HEK293T (cell line): ENCODE measurements around the gene GPR18.

Experiments used
- BHLHE40 ChIP-seq: fragments of 450-650 bp; IDR thresholded peaks from 2 replicates; pipeline ENCODE4 v1.6.1; 2016; ENCODE audit warnings: mild to moderate bottlenecking, moderate library complexity, borderline replicate concordance
- ELF4 ChIP-seq: fragments of 450-650 bp; IDR thresholded peaks from 2 replicates; pipeline ENCODE4 v1.6.1; 2017; ENCODE audit warnings: antibody characterized with exemption
- FOXA1 ChIP-seq: fragments of 450-650 bp; IDR thresholded peaks from 2 replicates; pipeline ENCODE4 v1.6.1; 2016; ENCODE audit warnings: mild to moderate bottlenecking
- FOXK2 ChIP-seq: fragments of 450-650 bp; IDR thresholded peaks from 2 replicates; pipeline ENCODE4 v1.6.1; 2016; ENCODE audit warnings: mild to moderate bottlenecking
- L3MBTL2 ChIP-seq: fragments of 450-650 bp; conservative IDR thresholded peaks from 2 replicates; pipeline ENCODE4 v1.6.1; 2016; ENCODE audit warnings: mild to moderate bottlenecking
- TARDBP ChIP-seq: fragments of 450-650 bp; IDR thresholded peaks from 2 replicates; pipeline ENCODE4 v1.6.1; 2016

DNA sequence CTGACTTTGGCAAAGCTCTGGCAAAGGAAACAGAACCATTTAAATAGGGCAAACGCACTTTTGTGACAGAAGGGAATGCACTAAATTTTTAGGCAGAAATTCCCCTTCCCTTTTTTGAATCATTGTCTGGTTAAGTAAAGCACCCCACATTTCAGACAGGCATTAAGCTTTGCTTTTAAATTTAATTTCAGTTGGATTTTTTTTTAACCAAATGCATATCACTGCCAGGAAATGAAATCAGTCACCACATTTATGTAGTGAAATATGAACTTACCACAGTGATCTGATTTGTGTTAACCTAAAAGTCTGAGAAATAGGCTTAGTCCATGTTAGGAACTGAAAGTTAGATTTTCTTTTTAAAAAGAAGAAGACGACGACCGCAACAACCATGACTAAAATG, 38.2 kb upstream of the GPR18 start:
- TF ChIP-seq FOXA1 (no peak), ELF4 (no peak), BHLHE40 (no peak), FOXK2 (no peak), L3MBTL2 (no peak), TARDBP (no peak)
